Measurements from ENCODE around the gene DPP7. TPM values are rescaled to one million over a fixed set of nuclear protein-coding genes. Genes with fewer than 3 reads are reported as not detected.

DPP7 gene
- total and polyA plus RNA-seq, 10 of the 15 experiments (the other 5 are each of a cell fraction or from before 2014, with no cell fraction given) = 0.68 to 245 (median 106) TPM

DNA sequence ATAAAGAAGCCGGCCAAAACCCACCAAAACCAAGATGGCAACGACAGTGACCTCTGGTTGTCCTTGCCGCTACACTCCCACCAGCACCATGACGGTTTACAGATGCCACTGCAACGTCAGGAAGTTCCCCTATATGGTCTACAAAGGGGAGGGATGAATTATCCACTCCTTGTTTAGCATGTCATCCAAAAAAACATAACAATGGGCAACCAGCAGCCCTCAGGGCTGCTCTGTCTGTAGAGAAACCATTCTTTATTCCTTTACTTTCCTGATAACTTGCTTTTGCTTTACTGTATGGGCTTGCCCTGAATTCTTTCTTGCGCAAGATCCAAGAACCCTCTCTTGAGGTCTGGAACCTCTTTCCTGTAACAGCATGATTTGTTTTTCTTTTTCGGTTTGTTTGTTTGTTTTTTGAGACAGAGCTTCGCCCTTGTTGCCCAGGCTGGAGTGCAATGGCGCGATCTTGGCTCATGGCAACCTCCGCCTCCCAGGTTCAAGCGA lies 39.2 kb downstream of the DPP7 start:
- Histone ChIP-seq H3K27ac (ENCODE audit: control insufficient read depth, insufficient read depth) (no peak overlapping the region), H3K9me3 (replicated peaks; ENCODE audit: control insufficient read depth, insufficient read depth, low read length) (no peaks in the 10 kb centered on the region), H2AFZ (ENCODE audit: control insufficient read depth, low read depth, low read length) (no peak overlapping the region), H3K4me1 (ENCODE audit: control insufficient read depth, insufficient read depth, low read length) (peaks cover 25% of the 10 kb centered on the region), H3K4me2 (ENCODE audit: control insufficient read depth, insufficient read depth) (no peak overlapping the region), H3K36me3 (ENCODE audit: control insufficient read depth in 2 of 2, insufficient read depth in 2 of 2, low read length in 1 of 2) (peaks cover 0 to 5% of the 10 kb centered on the region in 2 experiments; a peak in 1 of 4 replicates), H3K4me3 (no peak overlapping the region), H3K79me2 (ENCODE audit: control insufficient read depth, insufficient read depth, low read length) (peaks cover 8% of the 10 kb centered on the region), H4K20me1 (ENCODE audit: control insufficient read depth, insufficient read depth) (no peaks in the 10 kb centered on the region; the same call in 1 of the 2 replicates), H3K27me3 (replicated peaks in 1 of 2; ENCODE audit: control insufficient read depth in 2 of 2, insufficient read depth in 2 of 2, low read length in 1 of 2) (no peaks in the 10 kb centered on the region), H3K9ac (ENCODE audit: control insufficient read depth, insufficient read depth, low read length) (no peak overlapping the region)
- ATAC-seq = no peak
- intact Hi-C loops (cut with micrococcal nuclease; ENCODE audit: unreplicated experiment) = no loop called here
- RAD21 ChIA-PET (ENCODE audit: unreplicated experiment) = interaction anchor here (1.2 kb wide), 1 partner anchor 20 kb away, joined by 4 read pairs; no protein-coding TSS in a partner anchor
- no peak for DNase-seq (ENCODE audit: low read depth, low spot score)
- no peak for FAIRE-seq
- SMC1A ChIA-PET (ENCODE audit: uncharacterized antibody, unreplicated experiment) = interaction anchor here (1.0 kb wide), 2 partner anchors 11 to 20 kb away, joined by 3 to 5 read pairs; partner anchors contain the start of gene MAN1B1
- CTCF ChIA-PET = interaction anchor here (1.4 to 1.7 kb wide), 3 partner anchors 9 to 29 kb away, joined by 3 to 8 read pairs (median 3); partner anchors contain the start of gene MAN1B1
- TF ChIP-seq RAD51 (IDR thresholded peaks at IDR 0.05) = no peak
- no TSS peak for BruUV-seq (replicated peaks)
- 78% methylated on average over 12 of the region's 12 CpGs for WGBS (ENCODE audit: insufficient coverage, insufficient replicate concordance, low lambda C conversion rate, missing lambda C conversion rate)
- in situ Hi-C loops (cut with MboI) = no loop called here
- POLR2A ChIA-PET = interaction anchor here (0.6 to 1.3 kb wide), 3 partner anchors 11 to 56 kb away, joined by 3 to 8 read pairs (median 5); partner anchors contain the start of gene MAN1B1

DNA sequence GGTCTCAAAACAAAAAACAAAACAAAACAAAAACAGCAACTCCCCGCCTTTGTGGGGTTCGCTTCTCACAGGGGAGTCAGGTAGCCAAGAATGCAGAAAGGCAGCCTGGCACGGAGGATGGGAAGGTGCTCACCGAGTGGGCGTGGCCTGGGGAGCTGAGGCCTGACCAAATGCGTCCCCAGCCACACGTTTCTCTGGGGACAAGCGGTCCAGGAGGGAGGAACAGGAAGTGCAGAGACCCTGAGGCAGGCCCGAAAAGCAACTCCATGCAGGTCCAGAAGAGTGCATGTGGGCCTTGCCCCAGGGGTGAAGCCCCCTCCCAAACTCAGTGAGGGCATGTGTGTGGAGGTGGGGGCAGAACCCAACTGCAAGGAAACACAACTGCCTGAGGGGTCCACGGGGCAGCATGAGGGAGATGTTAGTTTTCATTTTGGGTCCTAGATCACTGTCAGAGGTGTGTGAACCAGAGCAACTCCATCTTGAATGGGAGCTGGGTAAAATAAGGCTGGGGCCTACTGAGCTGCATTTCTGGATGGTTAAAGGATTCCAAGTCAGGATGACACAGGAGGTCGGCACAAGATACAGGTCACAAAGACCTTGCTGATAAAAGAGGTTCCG lies 39.8 kb downstream of the DPP7 start:
- ChIA-PET POLR2A (interaction anchor here (1.1 to 1.3 kb wide), 2 partner anchors 12 to 21 kb away, joined by 3 to 8 read pairs; partner anchors contain the start of gene MAN1B1), RAD21 (ENCODE audit: unreplicated experiment) (interaction anchor here (1.2 kb wide), 1 partner anchor 21 kb away, joined by 4 read pairs; no protein-coding TSS in a partner anchor), CTCF (interaction anchor here (1.4 kb wide), 1 partner anchor 8 kb away, joined by 3 read pairs; no protein-coding TSS in a partner anchor), SMC1A (ENCODE audit: uncharacterized antibody, unreplicated experiment) (interaction anchor here (1.0 kb wide), 2 partner anchors 12 to 21 kb away, joined by 3 to 5 read pairs; partner anchors contain the start of gene MAN1B1)
- H4K20me1 ChIP-seq (ENCODE audit: control insufficient read depth, insufficient read depth) = no peaks in the 10 kb centered on the region; the same call in 1 of the 2 replicates
- H3K9ac ChIP-seq (ENCODE audit: control insufficient read depth, insufficient read depth, low read length) = peak overlapping the region; percentile 13; the same call in 1 of the 2 replicates
- H3K27ac ChIP-seq (ENCODE audit: control insufficient read depth, insufficient read depth) = 0 out of 2 replicates have a peak overlapping the region, but pooled peaks have one; percentile 36
- no peaks in the 10 kb centered on the region for H3K9me3 ChIP-seq (replicated peaks; ENCODE audit: control insufficient read depth, insufficient read depth, low read length)
- peak; percentile 44 for FAIRE-seq
- intact Hi-C loops (cut with micrococcal nuclease; ENCODE audit: unreplicated experiment) = no loop called here
- H3K27me3 ChIP-seq (replicated peaks in 1 of 2; ENCODE audit: control insufficient read depth in 2 of 2, insufficient read depth in 2 of 2, low read length in 1 of 2) = no peaks in the 10 kb centered on the region
- H3K36me3 ChIP-seq (ENCODE audit: control insufficient read depth in 2 of 2, insufficient read depth in 2 of 2, low read length in 1 of 2) = peaks cover 0 to 4% of the 10 kb centered on the region in 2 experiments; a peak in 1 of 4 replicates
- DNase-seq (ENCODE audit: low read depth, low spot score) = no peak
- H2AFZ ChIP-seq (ENCODE audit: control insufficient read depth, low read depth, low read length) = peak overlapping the region; percentile 72
- BruUV-seq (replicated peaks) = no TSS peak
- peaks cover 25% of the 10 kb centered on the region for H3K4me1 ChIP-seq (ENCODE audit: control insufficient read depth, insufficient read depth, low read length)
- H3K4me2 ChIP-seq (ENCODE audit: control insufficient read depth, insufficient read depth) = peak overlapping the region; percentile 50
- H3K4me3 ChIP-seq = no peak overlapping the region
- WGBS (ENCODE audit: insufficient coverage, insufficient replicate concordance, low lambda C conversion rate, missing lambda C conversion rate) = 22% methylated on average over 12 of the region's 12 CpGs
- peaks cover 10% of the 10 kb centered on the region for H3K79me2 ChIP-seq (ENCODE audit: control insufficient read depth, insufficient read depth, low read length)
- in situ Hi-C loops (cut with MboI) = no loop called here
- peak; percentile 24 for ATAC-seq
- TF ChIP-seq FOXM1 (IDR thresholded peaks at IDR 0.05; ENCODE audit: low read depth, low read length) (no peak), SREBF1 (IDR thresholded peaks at IDR 0.05; ENCODE audit: low read length) (no peak), WRNIP1 (IDR thresholded peaks at IDR 0.05; ENCODE audit: borderline replicate concordance, low read depth, low read length) (no peak), MTA2 (IDR thresholded peaks at IDR 0.05; ENCODE audit: low read depth) (peak; percentile 43; the same call in 1 of the 2 replicates), CEBPB (IDR thresholded peaks at IDR 0.05; ENCODE audit: borderline replicate concordance in 1 of 2, low read depth in 2 of 2, low read length in 2 of 2) (no peak), CBX5 (IDR thresholded peaks at IDR 0.05; ENCODE audit: low read depth) (no peak)
- TF ChIP-seq, protein P1, sequence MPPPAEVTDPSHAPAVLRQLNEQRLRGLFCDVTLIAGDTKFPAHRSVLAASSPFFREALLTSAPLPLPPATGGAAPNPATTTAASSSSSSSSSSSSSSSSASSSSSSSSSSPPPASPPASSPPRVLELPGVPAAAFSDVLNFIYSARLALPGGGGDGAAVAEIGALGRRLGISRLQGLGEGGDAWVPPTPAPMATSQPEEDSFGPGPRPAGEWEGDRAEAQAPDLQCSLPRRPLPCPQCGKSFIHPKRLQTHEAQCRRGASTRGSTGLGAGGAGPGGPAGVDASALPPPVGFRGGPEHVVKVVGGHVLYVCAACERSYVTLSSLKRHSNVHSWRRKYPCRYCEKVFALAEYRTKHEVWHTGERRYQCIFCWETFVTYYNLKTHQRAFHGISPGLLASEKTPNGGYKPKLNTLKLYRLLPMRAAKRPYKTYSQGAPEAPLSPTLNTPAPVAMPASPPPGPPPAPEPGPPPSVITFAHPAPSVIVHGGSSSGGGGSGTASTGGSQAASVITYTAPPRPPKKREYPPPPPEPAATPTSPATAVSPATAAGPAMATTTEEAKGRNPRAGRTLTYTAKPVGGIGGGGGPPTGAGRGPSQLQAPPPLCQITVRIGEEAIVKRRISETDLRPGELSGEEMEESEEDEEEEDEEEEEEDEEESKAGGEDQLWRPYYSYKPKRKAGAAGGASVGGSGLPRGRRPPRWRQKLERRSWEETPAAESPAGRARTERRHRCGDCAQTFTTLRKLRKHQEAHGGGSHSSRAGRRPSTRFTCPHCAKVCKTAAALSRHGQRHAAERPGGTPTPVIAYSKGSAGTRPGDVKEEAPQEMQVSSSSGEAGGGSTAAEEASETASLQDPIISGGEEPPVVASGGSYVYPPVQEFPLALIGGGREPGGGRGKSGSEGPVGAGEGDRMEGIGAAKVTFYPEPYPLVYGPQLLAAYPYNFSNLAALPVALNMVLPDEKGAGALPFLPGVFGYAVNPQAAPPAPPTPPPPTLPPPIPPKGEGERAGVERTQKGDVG (CRISPR knock-in tag; IDR thresholded peaks at IDR 0.05) = peak; percentile 80; the same call in 1 of the 2 replicates
